ENCODE measurements around the gene CCDC186. TPM values are rescaled to one million over a fixed set of nuclear protein-coding genes. Genes with fewer than 3 reads are reported as not detected.
"Not testable (repeated sequence)": the region's sequence is repeated elsewhere in the genome, so short reads cannot be mapped to it uniquely, and the experiment has no call there.

Gene CCDC186
- total and polyA plus RNA-seq, 2 of the 4 experiments (the other 2 are of a cell fraction) = 3.0 to 6.1 TPM

GRCh38 chr10:114142018-114142417 is 32.0 kb downstream of the CCDC186 start:
- H4K20me1 ChIP-seq (ENCODE audit: insufficient read depth, low read length) = no peaks in the 10 kb centered on the region
- no peak for ATAC-seq (ENCODE audit: low read depth)
- dilution Hi-C loops (cut with HindIII; ENCODE audit: low sequenced_read_pairs, unreplicated experiment) = no loop called here

GRCh38 chr10:114140827-114141226 is 33.2 kb downstream of the CCDC186 start:
- not testable (repeated sequence) for DNase-seq

More at GRCh38 chr10:114142018-114142417, 32.0 kb downstream of the CCDC186 start:
- H3K4me2 ChIP-seq (ENCODE audit: low read depth, low read length) = no peak overlapping the region
- no peak overlapping the region for H3K4me3 ChIP-seq (ENCODE audit: insufficient read depth, low read depth, low read length)
- no peak overlapping the region for H3K14ac ChIP-seq (replicated peaks; ENCODE audit: low read depth, low read length)
- in situ Hi-C loops (cut with MboI; ENCODE audit: low sequenced_read_pairs) (no loop called here), intact Hi-C loops (cut with micrococcal nuclease) (no loop called here)
- no peak overlapping the region for H2BK20ac ChIP-seq (ENCODE audit: low read depth, low read length)
- H3K23ac ChIP-seq (ENCODE audit: low read depth, low read length) = no peak overlapping the region
- no peak overlapping the region for H2BK15ac ChIP-seq (ENCODE audit: low read depth, low read length)
- no peak overlapping the region for H4K5ac ChIP-seq (ENCODE audit: low read depth, low read length)
- H4K91ac ChIP-seq (ENCODE audit: insufficient read depth, low read depth, low read length) = no peak overlapping the region
- H3K9me3 ChIP-seq (ENCODE audit: control insufficient read depth, insufficient read depth, low read length) = no peaks in the 10 kb centered on the region
- H2BK5ac ChIP-seq (ENCODE audit: low read depth, low read length, poor library complexity, severe bottlenecking) = no peak overlapping the region
- TF ChIP-seq CTCF (conservative IDR thresholded peaks at IDR 0.05; ENCODE audit: low read depth, low read length) (no peak), CHD1 (IDR thresholded peaks at IDR 0.05; ENCODE audit: low read depth, low read length) (no peak), MXI1 (IDR thresholded peaks at IDR 0.05; ENCODE audit: borderline replicate concordance, low read depth, low read length) (no peak), SMC3 (IDR thresholded peaks at IDR 0.05; ENCODE audit: low read depth, low read length) (no peak), CEBPB (IDR thresholded peaks at IDR 0.05; ENCODE audit: low read depth, low read length) (no peak)
- no peak overlapping the region for H2AFZ ChIP-seq (replicated peaks; ENCODE audit: low read length, poor library complexity)
- WGBS, 2 experiments (ENCODE audit: extremely low coverage in 2 of 2, insufficient read length in 1 of 2) = 20% methylated on average over 1 of the region's 3 CpGs; no CpG with 5 or more reads in 1 of the 2 experiments
- H3K4me1 ChIP-seq (ENCODE audit: control insufficient read depth, insufficient read depth, low read length) = no peaks in the 10 kb centered on the region
- no peak overlapping the region for H3K18ac ChIP-seq (ENCODE audit: low read depth, low read length)
- no peak overlapping the region for H3K27ac ChIP-seq (ENCODE audit: insufficient read depth, low read length)
- H3K56ac ChIP-seq (ENCODE audit: extremely low read depth, insufficient read depth, low read length) = no peak overlapping the region
- no peak for DNase-seq
- no peaks in the 10 kb centered on the region for H3K27me3 ChIP-seq (ENCODE audit: control insufficient read depth, insufficient read depth, low read length)
- no peak overlapping the region for H2AK5ac ChIP-seq (ENCODE audit: low read depth, low read length)
- CTCF ChIA-PET = no interaction called here
- H3K4ac ChIP-seq (ENCODE audit: low read depth, low read length) = no peak overlapping the region
- POLR2A ChIA-PET (ENCODE audit: unreplicated experiment) = no interaction called here
- H3K9me1 ChIP-seq (ENCODE audit: insufficient read depth, low read length) = no peaks in the 10 kb centered on the region
- H3K79me1 ChIP-seq (ENCODE audit: low read depth in 1 of 2, low read length in 2 of 2) = no peaks in the 10 kb centered on the region
- no peak overlapping the region for H2AK9ac ChIP-seq (replicated peaks; ENCODE audit: low read depth, low read length, poor library complexity)
- no peak overlapping the region for H2BK120ac ChIP-seq (ENCODE audit: low read depth, low read length)
- H3K9ac ChIP-seq (ENCODE audit: low read depth, low read length) = no peak overlapping the region
- H4K8ac ChIP-seq (ENCODE audit: low read depth in 2 of 2, low read length in 2 of 2) = no peak overlapping the region
- no TSS peak for BruUV-seq (replicated peaks)
- H3K36me3 ChIP-seq (ENCODE audit: control insufficient read depth, insufficient read depth, low read length) = peaks cover 3% of the 10 kb centered on the region; the same call in 1 of the 2 replicates

More at GRCh38 chr10:114140827-114141226, 33.2 kb downstream of the CCDC186 start:
- H4K91ac ChIP-seq (ENCODE audit: insufficient read depth, low read depth, low read length); H3K56ac ChIP-seq (ENCODE audit: extremely low read depth, insufficient read depth, low read length); H3K36me3 ChIP-seq (ENCODE audit: control insufficient read depth, insufficient read depth, low read length); H2BK15ac ChIP-seq (ENCODE audit: low read depth, low read length); H3K14ac ChIP-seq (replicated peaks; ENCODE audit: low read depth, low read length); H3K27me3 ChIP-seq (ENCODE audit: control insufficient read depth, insufficient read depth, low read length); H2AK9ac ChIP-seq (replicated peaks; ENCODE audit: low read depth, low read length, poor library complexity); H2BK120ac ChIP-seq (ENCODE audit: low read depth, low read length); in situ Hi-C loops (cut with MboI; ENCODE audit: low sequenced_read_pairs); H4K8ac ChIP-seq (ENCODE audit: low read depth in 2 of 2, low read length in 2 of 2); intact Hi-C loops (cut with micrococcal nuclease); ATAC-seq (ENCODE audit: low read depth); H2AK5ac ChIP-seq (ENCODE audit: low read depth, low read length); dilution Hi-C loops (cut with HindIII; ENCODE audit: low sequenced_read_pairs, unreplicated experiment); H4K20me1 ChIP-seq (ENCODE audit: insufficient read depth, low read length); POLR2A ChIA-PET (ENCODE audit: unreplicated experiment); H3K23ac ChIP-seq (ENCODE audit: low read depth, low read length); H4K5ac ChIP-seq (ENCODE audit: low read depth, low read length); H3K18ac ChIP-seq (ENCODE audit: low read depth, low read length); H2AFZ ChIP-seq (replicated peaks; ENCODE audit: low read length, poor library complexity); BruUV-seq (replicated peaks); H3K4me2 ChIP-seq (ENCODE audit: low read depth, low read length); H3K9me1 ChIP-seq (ENCODE audit: insufficient read depth, low read length); H3K4me1 ChIP-seq (ENCODE audit: control insufficient read depth, insufficient read depth, low read length); H3K9ac ChIP-seq (ENCODE audit: low read depth, low read length); H3K4me3 ChIP-seq (ENCODE audit: insufficient read depth, low read depth, low read length); H3K9me3 ChIP-seq (ENCODE audit: control insufficient read depth, insufficient read depth, low read length); H3K4ac ChIP-seq (ENCODE audit: low read depth, low read length); H3K79me1 ChIP-seq (ENCODE audit: low read depth in 1 of 2, low read length in 2 of 2); H2BK20ac ChIP-seq (ENCODE audit: low read depth, low read length); H2BK5ac ChIP-seq (ENCODE audit: low read depth, low read length, poor library complexity, severe bottlenecking); H3K27ac ChIP-seq (ENCODE audit: insufficient read depth, low read length): not testable (repeated sequence)
- WGBS, 2 experiments (ENCODE audit: extremely low coverage in 2 of 2, insufficient read length in 1 of 2) = no CpG with 5 or more reads among the region's 2 CpGs
- CTCF ChIA-PET = interaction anchor here (0.6 kb wide), 1 partner anchor 15 kb away, joined by 6 read pairs; no protein-coding TSS in a partner anchor
